ENCODE measurements around the gene PPA1. TPM values are rescaled to one million over a fixed set of nuclear protein-coding genes. Genes with fewer than 3 reads are reported as not detected.
A peak's percentile ranks its signal among the peaks of the same experiment; 100 is the strongest.

Gene PPA1
- total RNA-seq, 1 experiment from 2014 or later, result 351 TPM

- Histone ChIP-seq H3K27me3 (replicated peaks; ENCODE audit: insufficient read depth, low read depth, low read length, poor library complexity) (no peaks in the 10 kb centered on the region), H3K4me3 (ENCODE audit: low read depth, low read length, poor library complexity, severe bottlenecking) (no peak overlapping the region), H3K9me3 (ENCODE audit: low read depth, low read length, poor library complexity, severe bottlenecking) (no peaks in the 10 kb centered on the region), H3K27ac (ENCODE audit: low read depth, low read length, poor library complexity, severe bottlenecking) (peak overlapping the region; percentile 54), H3K36me3 (ENCODE audit: insufficient read depth, low read length, poor library complexity, severe bottlenecking) (peaks cover 91% of the 10 kb centered on the region), H3K4me1 (ENCODE audit: insufficient read depth, low read length, poor library complexity, severe bottlenecking) (no peaks in the 10 kb centered on the region)
- POLR2A ChIA-PET (ENCODE audit: low non-redundant PET), result no interaction called here
- BruUV-seq (replicated peaks), result no TSS peak
- DNase-seq (ENCODE audit: low spot score), result no peak
- CTCF ChIA-PET, result no interaction called here
- TF ChIP-seq CTCF (conservative IDR thresholded peaks at IDR 0.05; ENCODE audit: low read depth, low read length) (no peak), EZH2 (IDR thresholded peaks at IDR 0.05; ENCODE audit: borderline replicate concordance, low read depth, low read length, poor library complexity, severe bottlenecking) (no peak)
- intact Hi-C loops (cut with micrococcal nuclease; ENCODE audit: unreplicated experiment), result loop anchor here (5.0 kb wide), 1 partner anchor 60 kb away; no protein-coding TSS in a partner anchor
These were observed 21.0 kb downstream of the PPA1 start for GRCh38 chr10:70212277-70212676.

GRCh38 chr10:70206762-70207161, 26.5 kb downstream of the PPA1 start:
- Histone ChIP-seq H3K27ac (ENCODE audit: low read depth, low read length, poor library complexity, severe bottlenecking) (no peak overlapping the region), H3K4me3 (ENCODE audit: low read depth, low read length, poor library complexity, severe bottlenecking) (no peak overlapping the region), H3K9me3 (ENCODE audit: low read depth, low read length, poor library complexity, severe bottlenecking) (no peaks in the 10 kb centered on the region), H3K27me3 (replicated peaks; ENCODE audit: insufficient read depth, low read depth, low read length, poor library complexity) (no peaks in the 10 kb centered on the region), H3K4me1 (ENCODE audit: insufficient read depth, low read length, poor library complexity, severe bottlenecking) (no peaks in the 10 kb centered on the region), H3K36me3 (ENCODE audit: insufficient read depth, low read length, poor library complexity, severe bottlenecking) (peaks cover 98% of the 10 kb centered on the region)
- no TSS peak for BruUV-seq (replicated peaks)
- DNase-seq (ENCODE audit: low spot score), result no peak
- TF ChIP-seq CTCF (conservative IDR thresholded peaks at IDR 0.05; ENCODE audit: low read depth, low read length) (no peak), EZH2 (IDR thresholded peaks at IDR 0.05; ENCODE audit: borderline replicate concordance, low read depth, low read length, poor library complexity, severe bottlenecking) (no peak)
- ChIA-PET CTCF (no interaction called here), POLR2A (ENCODE audit: low non-redundant PET) (interaction anchor here (0.6 kb wide), 1 partner anchor 11 kb away, joined by 3 read pairs; no protein-coding TSS in a partner anchor)
- intact Hi-C loops (cut with micrococcal nuclease; ENCODE audit: unreplicated experiment), result no loop called here

GRCh38 chr10:70201105-70201504, 32.1 kb downstream of the PPA1 start:
- POLR2A ChIA-PET (ENCODE audit: low non-redundant PET), result no interaction called here
- H3K9me3 ChIP-seq (ENCODE audit: low read depth, low read length, poor library complexity, severe bottlenecking), result no peaks in the 10 kb centered on the region
- H3K27me3 ChIP-seq (replicated peaks; ENCODE audit: insufficient read depth, low read depth, low read length, poor library complexity), result no peaks in the 10 kb centered on the region
- CTCF ChIA-PET, result no interaction called here
- peaks cover 86% of the 10 kb centered on the region for H3K36me3 ChIP-seq (ENCODE audit: insufficient read depth, low read length, poor library complexity, severe bottlenecking)
- no TSS peak for BruUV-seq (replicated peaks)
- no peaks in the 10 kb centered on the region for H3K4me1 ChIP-seq (ENCODE audit: insufficient read depth, low read length, poor library complexity, severe bottlenecking)
- no peak for TF ChIP-seq EZH2 (IDR thresholded peaks at IDR 0.05; ENCODE audit: borderline replicate concordance, low read depth, low read length, poor library complexity, severe bottlenecking)
- TF ChIP-seq CTCF (conservative IDR thresholded peaks at IDR 0.05; ENCODE audit: low read depth, low read length), result no peak
- no peak overlapping the region for H3K4me3 ChIP-seq (ENCODE audit: low read depth, low read length, poor library complexity, severe bottlenecking)
- H3K27ac ChIP-seq (ENCODE audit: low read depth, low read length, poor library complexity, severe bottlenecking), result no peak overlapping the region
- intact Hi-C loops (cut with micrococcal nuclease; ENCODE audit: unreplicated experiment), result no loop called here
- DNase-seq (ENCODE audit: low spot score), result no peak

Measured in A673 (cell line).